Ishikawa (cell line): Measurements from ENCODE around the gene TMEM178B.

Source experiments
- CEBPB ChIP-seq: IDR thresholded peaks from 2 replicates; pipeline ENCODE4 v1.6.1; 2012
- CREB1 ChIP-seq: IDR thresholded peaks from 2 replicates; pipeline ENCODE4 v1.6.1; 2012; ENCODE audit warnings: low read depth
- EGR1 ChIP-seq: IDR thresholded peaks from 2 replicates; pipeline ENCODE4 v1.6.1; 2012
- EP300 ChIP-seq: IDR thresholded peaks from 2 replicates; pipeline ENCODE4 v1.6.1; 2012; ENCODE audit warnings: borderline replicate concordance
- RAD21 ChIP-seq: IDR thresholded peaks from 2 replicates; pipeline ENCODE4 v1.6.1; 2012; ENCODE audit warnings: low read depth
- TAF1 ChIP-seq: IDR thresholded peaks from 2 replicates; pipeline ENCODE4 v1.6.1; 2012; ENCODE audit warnings: low read depth, mild to moderate bottlenecking
- TCF12 ChIP-seq: IDR thresholded peaks from 2 replicates; pipeline ENCODE4 v1.6.1; 2012; ENCODE audit warnings: low read depth
- TF ChIP-seq, protein P1 (sequence below): IDR thresholded peaks from 2 replicates; pipeline ENCODE4 v1.6.1; 2012
- TF ChIP-seq, protein P2 (sequence below): IDR thresholded peaks from 2 replicates; pipeline ENCODE4 v1.6.1; 2012

DNA sequence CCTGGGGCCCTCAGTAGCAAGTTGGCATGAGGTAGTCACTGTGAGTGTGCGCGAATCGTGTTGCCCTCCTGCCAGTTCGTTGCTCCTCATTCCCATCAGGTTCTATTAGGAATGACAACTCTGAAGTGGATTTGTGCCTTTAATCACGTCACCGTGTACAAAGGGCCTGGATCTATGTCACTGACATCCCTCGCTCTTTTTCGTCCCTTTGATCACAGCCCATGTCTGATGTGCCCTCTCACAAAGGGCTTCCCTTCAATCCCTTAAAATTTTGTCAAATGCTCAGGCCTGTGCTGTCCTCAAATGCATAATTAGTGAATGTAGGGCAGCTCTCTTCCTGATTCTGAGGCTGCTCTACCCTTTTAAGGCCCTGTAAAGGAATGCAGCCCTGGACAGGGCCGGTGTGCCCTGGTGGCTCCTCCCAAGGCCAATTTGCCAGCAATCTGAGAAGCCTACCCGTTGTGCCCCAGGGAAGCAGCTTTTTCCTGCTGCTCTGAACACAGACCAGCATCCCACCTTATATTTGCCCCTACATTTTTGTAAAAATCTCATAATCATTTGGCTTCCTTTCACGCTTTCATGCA lies 93.6 kb downstream of the TMEM178B start:
- no peak for TF ChIP-seq TCF12
- TF ChIP-seq EP300: no peak
- TF ChIP-seq TAF1: no peak
- no peak for TF ChIP-seq EGR1
- TF ChIP-seq CEBPB: no peak
- TF ChIP-seq, protein P1, sequence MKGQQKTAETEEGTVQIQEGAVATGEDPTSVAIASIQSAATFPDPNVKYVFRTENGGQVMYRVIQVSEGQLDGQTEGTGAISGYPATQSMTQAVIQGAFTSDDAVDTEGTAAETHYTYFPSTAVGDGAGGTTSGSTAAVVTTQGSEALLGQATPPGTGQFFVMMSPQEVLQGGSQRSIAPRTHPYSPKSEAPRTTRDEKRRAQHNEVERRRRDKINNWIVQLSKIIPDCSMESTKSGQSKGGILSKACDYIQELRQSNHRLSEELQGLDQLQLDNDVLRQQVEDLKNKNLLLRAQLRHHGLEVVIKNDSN: no peak
- TF ChIP-seq, protein P2, sequence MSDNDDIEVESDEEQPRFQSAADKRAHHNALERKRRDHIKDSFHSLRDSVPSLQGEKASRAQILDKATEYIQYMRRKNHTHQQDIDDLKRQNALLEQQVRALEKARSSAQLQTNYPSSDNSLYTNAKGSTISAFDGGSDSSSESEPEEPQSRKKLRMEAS: no peak
- TF ChIP-seq RAD21: no peak
- TF ChIP-seq CREB1: no peak
